ENCODE measurements around the gene AVPR1B. TPM values are rescaled to one million over a fixed set of nuclear protein-coding genes. Genes with fewer than 3 reads are reported as not detected.

Gene AVPR1B
- total RNA-seq (2021): 0.09 TPM in 1 of 2 replicates, not detected in the other
- long read RNA-seq: 0 reads

DNA sequence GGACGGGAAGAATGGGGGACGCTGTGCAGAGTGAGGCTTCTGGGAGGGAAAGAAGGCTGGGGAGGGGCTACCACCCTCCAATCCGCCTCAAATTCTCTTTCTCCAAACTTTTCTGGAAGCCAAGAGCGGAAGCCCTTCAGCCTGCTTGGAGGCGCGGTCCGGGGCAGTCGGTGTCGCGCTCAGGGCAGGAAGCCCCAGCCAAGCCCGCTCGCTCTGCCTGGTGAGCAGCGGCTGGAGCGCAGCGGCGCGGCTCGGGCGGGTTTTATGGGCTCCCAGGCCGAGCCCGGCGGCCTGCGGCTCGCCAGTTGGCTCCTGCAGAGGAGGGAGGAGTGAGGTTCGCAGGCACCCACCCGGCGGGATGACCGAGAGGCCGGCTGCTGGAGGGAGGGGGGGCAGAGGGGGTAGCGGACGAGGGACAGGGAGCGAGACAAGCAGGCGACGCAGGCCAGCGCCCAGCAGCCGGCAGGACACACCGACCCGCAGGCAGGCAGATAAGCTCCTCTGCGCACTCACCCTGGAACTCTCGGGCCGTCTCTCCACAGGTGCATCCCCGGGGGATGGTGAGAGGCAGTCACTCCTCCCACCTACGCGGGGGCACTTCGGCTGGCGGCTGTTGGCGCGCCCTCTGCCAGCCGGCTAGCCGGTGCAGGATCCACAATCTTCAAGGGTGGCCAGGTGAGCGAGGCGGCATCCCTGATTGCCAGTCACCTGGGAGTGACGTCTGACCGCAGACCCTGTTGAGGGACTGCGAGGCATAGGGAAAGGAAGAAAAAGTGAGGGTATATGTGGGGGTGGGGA lies at the start of gene AVPR1B:
TSS of gene AVPR1B (minus strand) at position 238 of the 798 bp plus-strand sequence. CDS start 498 bp downstream, outside the sequence.
- Histone ChIP-seq H3K27me3 (ENCODE audit: insufficient read depth, low read length) (peaks cover 3% of the 10 kb centered on the region; the same call in 1 of the 2 replicates), H3K56ac (ENCODE audit: insufficient read length, low read depth, low read length) (no peak within 1 kb of the TSS), H3K9me3 (ENCODE audit: control insufficient read depth, low read depth, low read length) (no peaks in the 10 kb centered on the region), H2BK15ac (ENCODE audit: low read depth, low read length) (no peak within 1 kb of the TSS), H2BK12ac (ENCODE audit: insufficient read length, low read depth, low read length) (no peak within 1 kb of the TSS), H2BK120ac (ENCODE audit: low read depth, low read length, poor library complexity, severe bottlenecking) (no peak within 1 kb of the TSS), H2BK20ac (ENCODE audit: low read depth, low read length, poor library complexity, severe bottlenecking) (no peak within 1 kb of the TSS), H3K27ac (ENCODE audit: insufficient read length, low read depth, low read length) (no peak within 1 kb of the TSS), H3K4me2 (ENCODE audit: insufficient read depth, insufficient read length, low read length) (peak within 1 kb of the TSS; percentile 37), H4K20me1 (ENCODE audit: control insufficient read depth, insufficient read depth, insufficient read length) (no peaks in the 10 kb centered on the region), H3K9ac (ENCODE audit: extremely low read depth, insufficient read length, low read length) (no peak within 1 kb of the TSS), H3K4me1 (ENCODE audit: insufficient read depth, low read length) (no peaks in the 10 kb centered on the region), H3K23me2 (ENCODE audit: insufficient read length, low read depth, low read length, poor library complexity, severe bottlenecking) (peaks cover 14% of the 10 kb centered on the region), H4K91ac (ENCODE audit: insufficient read length, low read depth, low read length) (no peak within 1 kb of the TSS), H3K14ac (ENCODE audit: insufficient read depth, low read length) (no peak within 1 kb of the TSS), H3T11ph (ENCODE audit: low read length) (no peak within 1 kb of the TSS), H3K18ac (ENCODE audit: insufficient read length, low read depth, low read length) (no peak within 1 kb of the TSS), H2AFZ (ENCODE audit: low read length) (no peak within 1 kb of the TSS), H3K23ac (ENCODE audit: insufficient read length, low read depth, low read length) (no peak within 1 kb of the TSS), H3K79me1 (ENCODE audit: insufficient read depth, low read depth, low read length, poor library complexity, severe bottlenecking) (no peaks in the 10 kb centered on the region), H2AK5ac (ENCODE audit: insufficient read length, low read length) (no peak within 1 kb of the TSS), H2BK5ac (ENCODE audit: insufficient read length, low read length) (no peak within 1 kb of the TSS), H4K8ac (replicated peaks; ENCODE audit: insufficient read length, low read depth, low read length) (no peak within 1 kb of the TSS), H3K4ac (ENCODE audit: low read depth, low read length) (no peak within 1 kb of the TSS), H4K5ac (ENCODE audit: insufficient read length, low read depth, low read length) (no peak within 1 kb of the TSS), H3K79me2 (ENCODE audit: insufficient read depth, low read length) (no peaks in the 10 kb centered on the region)
- Mint-ChIP-seq H3K36me3 (ENCODE audit: insufficient read depth in 1 of 3, low read depth in 3 of 3) (peaks cover 0 to 15% (median 3%) of the 10 kb centered on the region in 3 experiments; a peak in 3 of 7 replicates), H3K27me3 (ENCODE audit: low read depth) (peaks cover 59% of the 10 kb centered on the region), H3K4me1 (peaks cover 12% of the 10 kb centered on the region in 2 experiments), H3K9me3 (peaks cover 18% of the 10 kb centered on the region in 2 experiments), H3K4me3 (peak within 1 kb of the TSS; percentile 70 to 88), H3K27ac (no peak within 1 kb of the TSS; a peak in 2 of 7 replicates)
- WGBS (ENCODE audit: extremely low coverage, insufficient read length, low lambda C conversion rate): no CpG with 5 or more reads among the region's 55 CpGs
- DNase-seq: peak; percentile 74
- TF ChIP-seq, protein P1, sequence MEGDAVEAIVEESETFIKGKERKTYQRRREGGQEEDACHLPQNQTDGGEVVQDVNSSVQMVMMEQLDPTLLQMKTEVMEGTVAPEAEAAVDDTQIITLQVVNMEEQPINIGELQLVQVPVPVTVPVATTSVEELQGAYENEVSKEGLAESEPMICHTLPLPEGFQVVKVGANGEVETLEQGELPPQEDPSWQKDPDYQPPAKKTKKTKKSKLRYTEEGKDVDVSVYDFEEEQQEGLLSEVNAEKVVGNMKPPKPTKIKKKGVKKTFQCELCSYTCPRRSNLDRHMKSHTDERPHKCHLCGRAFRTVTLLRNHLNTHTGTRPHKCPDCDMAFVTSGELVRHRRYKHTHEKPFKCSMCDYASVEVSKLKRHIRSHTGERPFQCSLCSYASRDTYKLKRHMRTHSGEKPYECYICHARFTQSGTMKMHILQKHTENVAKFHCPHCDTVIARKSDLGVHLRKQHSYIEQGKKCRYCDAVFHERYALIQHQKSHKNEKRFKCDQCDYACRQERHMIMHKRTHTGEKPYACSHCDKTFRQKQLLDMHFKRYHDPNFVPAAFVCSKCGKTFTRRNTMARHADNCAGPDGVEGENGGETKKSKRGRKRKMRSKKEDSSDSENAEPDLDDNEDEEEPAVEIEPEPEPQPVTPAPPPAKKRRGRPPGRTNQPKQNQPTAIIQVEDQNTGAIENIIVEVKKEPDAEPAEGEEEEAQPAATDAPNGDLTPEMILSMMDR (conservative IDR thresholded peaks at IDR 0.05): peak; percentile 48; the same call in 2 of the 3 replicates
